HepG2 (cell line): ENCODE measurements around the gene KDM3B. TPM values are rescaled to one million over a fixed set of nuclear protein-coding genes. Genes with fewer than 3 reads are reported as not detected.

Source experiments
- CEBPG ChIP-seq: IDR thresholded peaks from 2 replicates; pipeline ENCODE4 v1.6.1; 2016
- FOXO1 ChIP-seq: sonication (generic); formaldehyde crosslinking; IDR thresholded peaks from 2 replicates; pipeline ENCODE4 v1.4.0; 2020; ENCODE audit warnings: missing genetic modification reagents
- GPN1 ChIP-seq: sonication (generic); formaldehyde crosslinking; IDR thresholded peaks from 2 replicates; pipeline ENCODE4 v1.5.1; 2020; ENCODE audit warnings: missing genetic modification reagents, borderline replicate concordance
- MED8 ChIP-seq: sonication (generic); formaldehyde crosslinking; IDR thresholded peaks from 2 replicates; pipeline ENCODE4 v1.8.1; 2023; ENCODE audit warnings: mild to moderate bottlenecking, missing genetic modification reagents; ENCODE audit not compliant: insufficient replicate concordance
- SMAD3 ChIP-seq: sonication (generic); formaldehyde crosslinking; IDR thresholded peaks from 2 replicates; pipeline ENCODE4 v1.4.0; 2020; ENCODE audit warnings: missing genetic modification reagents
- TBX3 ChIP-seq: fragments of 450-650 bp; IDR thresholded peaks from 2 replicates; pipeline ENCODE4 v1.6.1; 2017; ENCODE audit warnings: antibody characterized with exemption, mild to moderate bottlenecking, inconsistent platforms, borderline replicate concordance
- ZKSCAN5 ChIP-seq: sonication (generic); formaldehyde crosslinking; IDR thresholded peaks from 2 replicates; pipeline ENCODE4 v1.5.1; 2020; ENCODE audit warnings: mild to moderate bottlenecking, missing genetic modification reagents
- polyA plus RNA-seq, 8 experiments: library from polyadenylated mRNA; depleted of rRNA in 3 of 8; stranded (reverse) in 7 of 8; unstranded in 1 of 8; fragments of >200 nt; fragmentation: Illumina TruSeq in 4 of 8; extraction: Trizol in 4 of 8; gene quantifications; 2 replicates each; pipeline versions ENCODE4 v1.2.1 to v1.2.3, GENCODE V29; 2011 to 2016; ENCODE audit warnings: low read depth in 4 of 8, missing spikeins in 1 of 8, mixed read lengths in 1 of 8; ENCODE audit not compliant: insufficient read depth in 1 of 8
- total RNA-seq, 5 experiments: library from RNA; depleted of rRNA; stranded (reverse); fragments of >200 nt; fragmentation: Illumina TruSeq; extraction: Trizol; gene quantifications; 2 replicates each; pipeline ENCODE4 v1.2.3, GENCODE V29; 2016; ENCODE audit warnings: low read depth in 1 of 5
- TF ChIP-seq, protein P1 (sequence below): sonication (generic); formaldehyde crosslinking; IDR thresholded peaks from 2 replicates; pipeline ENCODE4 v1.5.0; 2020; ENCODE audit warnings: mild to moderate bottlenecking, missing genetic modification reagents, borderline replicate concordance
- TF ChIP-seq, protein P2 (sequence below): sonication (generic); formaldehyde crosslinking; IDR thresholded peaks from 2 replicates; pipeline ENCODE4 v1.5.1; 2020; ENCODE audit warnings: mild to moderate bottlenecking, missing genetic modification reagents

Gene KDM3B
- total and polyA plus RNA-seq, 2 of the 13 experiments (the other 11 are each of a cell fraction or from before 2014, with no cell fraction given) = 19.7 to 34.3 TPM

DNA sequence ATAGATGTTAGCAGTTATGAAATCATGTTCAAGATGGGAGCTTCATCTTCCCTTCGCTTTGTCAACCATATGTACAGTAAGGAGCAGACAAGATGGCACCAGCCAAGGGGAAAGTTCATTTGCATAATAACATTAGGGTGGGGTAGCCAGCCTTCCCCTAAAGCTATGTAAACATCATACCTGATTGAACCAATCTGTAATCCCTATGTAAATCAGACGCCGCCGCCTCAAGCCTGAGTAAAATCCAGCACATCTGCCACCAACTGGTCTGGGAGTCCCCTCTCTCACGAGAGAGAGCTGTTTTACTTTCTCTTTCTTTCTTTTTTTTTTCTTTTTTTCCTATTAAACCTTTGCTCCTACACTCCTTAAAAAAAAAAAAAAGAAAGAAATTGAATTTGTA is 55.5 kb downstream of the KDM3B start (continued):
- TF ChIP-seq MED8 (CRISPR knock-in tag) (no peak), FOXO1 (CRISPR knock-in tag) (no peak), GPN1 (no peak), ZKSCAN5 (no peak), CEBPG (no peak), SMAD3 (CRISPR knock-in tag) (no peak), TBX3 (no peak)
- TF ChIP-seq, protein P1, sequence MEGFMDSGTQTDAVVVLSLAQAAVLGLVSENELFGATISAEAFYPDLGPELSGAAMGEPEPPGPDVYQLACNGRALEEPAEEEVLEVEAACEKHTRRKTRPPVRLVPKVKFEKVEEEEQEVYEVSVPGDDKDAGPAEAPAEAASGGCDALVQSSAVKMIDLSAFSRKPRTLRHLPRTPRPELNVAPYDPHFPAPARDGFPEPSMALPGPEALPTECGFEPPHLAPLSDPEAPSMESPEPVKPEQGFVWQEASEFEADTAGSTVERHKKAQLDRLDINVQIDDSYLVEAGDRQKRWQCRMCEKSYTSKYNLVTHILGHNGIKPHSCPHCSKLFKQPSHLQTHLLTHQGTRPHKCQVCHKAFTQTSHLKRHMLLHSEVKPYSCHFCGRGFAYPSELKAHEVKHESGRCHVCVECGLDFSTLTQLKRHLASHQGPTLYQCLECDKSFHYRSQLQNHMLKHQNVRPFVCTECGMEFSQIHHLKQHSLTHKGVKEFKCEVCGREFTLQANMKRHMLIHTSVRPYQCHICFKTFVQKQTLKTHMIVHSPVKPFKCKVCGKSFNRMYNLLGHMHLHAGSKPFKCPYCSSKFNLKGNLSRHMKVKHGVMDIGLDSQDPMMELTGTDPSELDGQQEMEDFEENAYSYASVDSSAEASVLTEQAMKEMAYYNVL (CRISPR knock-in tag) = no peak
- TF ChIP-seq, protein P2, sequence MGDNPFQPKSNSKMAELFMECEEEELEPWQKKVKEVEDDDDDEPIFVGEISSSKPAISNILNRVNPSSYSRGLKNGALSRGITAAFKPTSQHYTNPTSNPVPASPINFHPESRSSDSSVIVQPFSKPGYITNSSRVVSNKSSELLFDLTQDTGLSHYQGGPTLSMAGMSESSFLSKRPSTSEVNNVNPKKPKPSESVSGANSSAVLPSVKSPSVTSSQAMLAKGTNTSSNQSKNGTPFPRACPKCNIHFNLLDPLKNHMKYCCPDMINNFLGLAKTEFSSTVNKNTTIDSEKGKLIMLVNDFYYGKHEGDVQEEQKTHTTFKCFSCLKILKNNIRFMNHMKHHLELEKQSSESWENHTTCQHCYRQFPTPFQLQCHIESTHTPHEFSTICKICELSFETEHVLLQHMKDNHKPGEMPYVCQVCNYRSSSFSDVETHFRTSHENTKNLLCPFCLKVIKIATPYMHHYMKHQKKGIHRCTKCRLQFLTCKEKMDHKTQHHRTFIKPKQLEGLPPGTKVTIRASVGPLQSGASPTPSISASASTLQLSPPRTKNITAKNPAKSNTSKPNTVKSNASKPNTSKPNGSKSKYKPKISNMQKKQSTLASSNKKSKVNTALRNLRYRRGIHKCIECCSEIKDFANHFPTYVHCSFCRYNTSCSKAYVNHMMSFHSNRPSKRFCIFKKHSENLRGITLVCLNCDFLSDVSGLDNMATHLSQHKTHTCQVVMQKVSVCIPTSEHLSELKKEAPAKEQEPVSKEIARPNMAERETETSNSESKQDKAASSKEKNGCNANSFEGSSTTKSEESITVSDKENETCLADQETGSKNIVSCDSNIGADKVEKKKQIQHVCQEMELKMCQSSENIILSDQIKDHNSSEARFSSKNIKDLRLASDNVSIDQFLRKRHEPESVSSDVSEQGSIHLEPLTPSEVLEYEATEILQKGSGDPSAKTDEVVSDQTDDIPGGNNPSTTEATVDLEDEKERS = no peak
